Transverse colon (tissue), 4 donors: ENCODE data around the gene ANXA10. TPM values are rescaled to one million over a fixed set of nuclear protein-coding genes. Genes with fewer than 3 reads are reported as not detected.

Experiments used
- DNase-seq: peaks from one replicate; pipeline ENCODE4 v3.0.0-alpha.2; 2019
- H3K27ac ChIP-seq, 4 donors: fragments of 200-600 bp; sonication (generic); 2 replicates each; pipeline ENCODE4 v1.5.1; 2016 to 2018; ENCODE audit warnings: inconsistent platforms in 4 of 4
- H3K27me3 ChIP-seq: fragments of 200-600 bp; sonication (generic); 2 replicates; pipeline ENCODE4 v1.5.1; 2017; ENCODE audit warnings: inconsistent platforms
- H3K36me3 ChIP-seq, 4 donors: fragments of 200-600 bp; sonication (generic); 2 replicates each; pipeline ENCODE4 v1.5.1; 2017 to 2019; ENCODE audit warnings: inconsistent platforms in 4 of 4
- H3K4me1 ChIP-seq, 4 donors: fragments of 200-600 bp; sonication (generic); 2 replicates each; pipeline ENCODE4 v1.5.1; 2017 to 2020; ENCODE audit warnings: inconsistent platforms in 4 of 4
- H3K4me3 ChIP-seq, 4 donors: fragments of 200-600 bp; sonication (generic); 1 replicate in 1 of 4; 2 replicates in 3 of 4; pipeline versions ENCODE4 v1.5.1 to v1.6.1; 2017 to 2019; ENCODE audit warnings: inconsistent platforms in 4 of 4
- H3K9me3 ChIP-seq, 2 donors: fragments of 200-600 bp; sonication (generic); 2 replicates each; pipeline ENCODE4 v1.5.1; 2017 to 2019; ENCODE audit warnings: inconsistent platforms in 2 of 2
- EP300 ChIP-seq: sonication (generic); formaldehyde crosslinking; IDR thresholded peaks from one replicate; pipeline ENCODE4 v1.6.1; 2017; ENCODE audit warnings: antibody characterized with exemption, low read depth
- POLR2A ChIP-seq: fragments of 450-650 bp; IDR thresholded peaks from one replicate; pipeline ENCODE4 v1.6.1; 2016; ENCODE audit warnings: antibody characterized with exemption, mild to moderate bottlenecking, moderate library complexity
- POLR2AphosphoS5 ChIP-seq, 3 donors: sonication (generic); formaldehyde crosslinking; IDR thresholded peaks; one replicate each; pipeline ENCODE4 v1.6.1; 2016; ENCODE audit warnings: antibody characterized with exemption in 3 of 3
- WGBS, 2 donors: methylation state at CpG; one replicate each; pipeline ENCODE4 v1.1.5; 2018; ENCODE audit warnings: low coverage in 1 of 2; 5-methylcytosine and 5-hydroxymethylcytosine counted together
- in situ Hi-C, 4 donors: fragments of 200-750 bp; cut with MboI; loops; one replicate each; pipeline versions ENCODE4 v1.15.0 to v1.15.1; 2017; ENCODE audit warnings: low sequenced_read_pairs in 3 of 4, low pct_ligation_motif_present in 1 of 4, low pct_unique_long_range_greater_than_20kb in 1 of 4
- intact Hi-C: fragments of 100-400 bp; cut with DNase I; formaldehyde crosslinking; loops from one replicate; pipeline ENCODE4 v1.15.1; 2023; ENCODE audit warnings: low total_unique reads
- total RNA-seq, 4 donors: library from RNA; depleted of rRNA; stranded (reverse); fragments of >200 nt; gene quantifications; one replicate each; pipeline ENCODE4 v1.1.0, GENCODE V29; 2016
- TF ChIP-seq, protein P1 (sequence below), 5 experiments: fragments of 200-600 bp in 3 of 5; fragments of 450-650 bp in 2 of 5; sonication (generic) in 3 of 5; IDR thresholded peaks; 1 replicate in 2 of 5; 2 replicates in 3 of 5; pipeline ENCODE4 v1.5.1; 2016 to 2017; ENCODE audit warnings: antibody characterized with exemption in 5 of 5, inconsistent platforms in 3 of 5, mild to moderate bottlenecking in 2 of 5, moderate library complexity in 1 of 5

Gene ANXA10
- total RNA-seq, 4 donors from 2014 or later, result 0.82 TPM; not detected in 3

GRCh38 chr4:168095776-168096406, 3.6 kb downstream of the ANXA10 start:
- in situ Hi-C loops, result no loop called here
- intact Hi-C loops, result no loop called here
- Histone ChIP-seq H3K4me1 (no peaks in the 10 kb centered on the region), H3K4me3 (no peak overlapping the region), H3K9me3 (no peaks in the 10 kb centered on the region), H3K36me3 (no peaks in the 10 kb centered on the region), H3K27me3 (no peaks in the 10 kb centered on the region), H3K27ac (no peak overlapping the region)
- 73 to 100% methylated on average over 1 to 2 of the region's 2 CpGs for WGBS, 2 donors
- no peak for DNase-seq
- TF ChIP-seq POLR2AphosphoS5 (IDR thresholded peaks at IDR 0.05) (no peak), EP300 (no peak), POLR2A (no peak)
- TF ChIP-seq, protein P1, sequence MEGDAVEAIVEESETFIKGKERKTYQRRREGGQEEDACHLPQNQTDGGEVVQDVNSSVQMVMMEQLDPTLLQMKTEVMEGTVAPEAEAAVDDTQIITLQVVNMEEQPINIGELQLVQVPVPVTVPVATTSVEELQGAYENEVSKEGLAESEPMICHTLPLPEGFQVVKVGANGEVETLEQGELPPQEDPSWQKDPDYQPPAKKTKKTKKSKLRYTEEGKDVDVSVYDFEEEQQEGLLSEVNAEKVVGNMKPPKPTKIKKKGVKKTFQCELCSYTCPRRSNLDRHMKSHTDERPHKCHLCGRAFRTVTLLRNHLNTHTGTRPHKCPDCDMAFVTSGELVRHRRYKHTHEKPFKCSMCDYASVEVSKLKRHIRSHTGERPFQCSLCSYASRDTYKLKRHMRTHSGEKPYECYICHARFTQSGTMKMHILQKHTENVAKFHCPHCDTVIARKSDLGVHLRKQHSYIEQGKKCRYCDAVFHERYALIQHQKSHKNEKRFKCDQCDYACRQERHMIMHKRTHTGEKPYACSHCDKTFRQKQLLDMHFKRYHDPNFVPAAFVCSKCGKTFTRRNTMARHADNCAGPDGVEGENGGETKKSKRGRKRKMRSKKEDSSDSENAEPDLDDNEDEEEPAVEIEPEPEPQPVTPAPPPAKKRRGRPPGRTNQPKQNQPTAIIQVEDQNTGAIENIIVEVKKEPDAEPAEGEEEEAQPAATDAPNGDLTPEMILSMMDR (IDR thresholded peaks at IDR 0.05), result no peak

DNA sequence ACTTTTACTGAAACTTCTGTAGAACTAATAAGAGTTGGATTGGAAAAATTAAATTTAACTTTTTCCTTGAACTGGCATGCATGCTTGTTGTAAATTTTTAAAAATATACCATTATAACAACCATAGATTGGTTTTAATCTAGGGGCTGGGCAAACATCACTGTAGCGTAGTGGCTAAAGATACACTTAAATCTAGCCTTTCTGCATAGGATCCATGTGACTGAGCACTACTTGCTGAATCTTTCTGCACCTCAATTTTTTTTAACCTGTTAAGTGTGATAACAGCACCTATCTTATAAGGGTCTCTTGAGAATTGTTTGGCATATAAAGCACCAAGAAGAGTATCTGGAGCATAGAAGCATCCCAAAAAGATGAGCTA, 4.1 kb downstream of the ANXA10 start:
- no peak overlapping the region for H3K27ac ChIP-seq
- H3K4me3 ChIP-seq, result no peak overlapping the region
- no peaks in the 10 kb centered on the region for H3K27me3 ChIP-seq
- intact Hi-C loops, result no loop called here
- no peaks in the 10 kb centered on the region for H3K4me1 ChIP-seq
- no peaks in the 10 kb centered on the region for H3K36me3 ChIP-seq
- no peaks in the 10 kb centered on the region for H3K9me3 ChIP-seq
- TF ChIP-seq EP300 (no peak), POLR2AphosphoS5 (IDR thresholded peaks at IDR 0.05) (no peak), POLR2A (no peak)
- TF ChIP-seq, protein P1 (IDR thresholded peaks at IDR 0.05), result no peak
- in situ Hi-C loops, result no loop called here
- no peak for DNase-seq
- WGBS, 2 donors, result 81 to 89% methylated on average over 1 of the region's 1 CpG

DNA sequence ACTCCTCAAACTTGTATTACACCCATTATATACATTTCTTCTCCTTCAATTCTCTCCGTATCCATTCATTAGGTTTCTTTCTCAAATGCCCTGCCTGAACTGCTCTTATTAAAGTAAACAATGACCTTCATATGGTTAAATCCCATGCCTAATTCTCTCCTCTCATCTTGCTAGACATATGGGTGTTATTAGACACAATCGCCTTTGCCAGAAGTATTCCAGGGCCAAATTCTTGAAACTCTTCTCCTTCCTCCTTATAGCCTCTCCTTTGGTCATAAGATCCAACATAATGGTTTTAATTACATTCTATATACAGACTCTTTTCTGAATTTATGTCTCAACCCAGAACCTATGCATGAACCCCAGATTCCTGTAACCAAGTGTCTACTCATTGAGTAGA, 4.8 kb downstream of the ANXA10 start:
- Histone ChIP-seq H3K27me3 (no peaks in the 10 kb centered on the region), H3K4me1 (no peaks in the 10 kb centered on the region), H3K27ac (no peak overlapping the region), H3K4me3 (no peak overlapping the region), H3K9me3 (no peaks in the 10 kb centered on the region), H3K36me3 (no peaks in the 10 kb centered on the region)
- TF ChIP-seq, protein P1 (IDR thresholded peaks at IDR 0.05), result no peak
- TF ChIP-seq POLR2A, result no peak
- no peak for TF ChIP-seq POLR2AphosphoS5 (IDR thresholded peaks at IDR 0.05)
- no peak for TF ChIP-seq EP300
- intact Hi-C loops, result no loop called here
- in situ Hi-C loops, result no loop called here
- 63 to 82% methylated on average over 1 to 2 of the region's 2 CpGs for WGBS, 2 donors
- no peak for DNase-seq

DNA sequence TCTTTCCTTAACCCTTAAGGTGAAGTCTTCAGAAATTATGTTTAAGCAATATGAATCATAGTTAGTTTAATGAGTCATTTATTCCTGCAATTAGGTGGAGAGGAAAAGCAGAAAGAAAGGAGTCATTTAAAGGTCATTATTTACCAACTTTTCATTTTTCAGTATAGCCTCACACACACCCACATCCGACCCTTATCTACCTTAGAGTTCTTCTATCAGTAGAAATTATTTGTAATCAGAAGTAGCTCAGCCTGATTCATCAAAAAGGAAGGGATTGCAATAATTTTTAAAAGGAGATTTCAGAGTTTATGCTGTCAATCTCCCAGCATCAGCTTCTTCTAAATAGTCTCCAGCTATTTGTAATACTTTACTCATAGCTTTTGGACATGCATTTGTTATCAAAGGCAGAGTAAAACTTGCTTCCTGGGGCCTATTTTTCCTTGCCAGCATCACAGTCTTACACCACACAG, 5.9 kb downstream of the ANXA10 start:
- Histone ChIP-seq H3K27ac (no peak overlapping the region), H3K4me1 (no peaks in the 10 kb centered on the region), H3K4me3 (no peak overlapping the region), H3K9me3 (no peaks in the 10 kb centered on the region), H3K36me3 (no peaks in the 10 kb centered on the region), H3K27me3 (no peaks in the 10 kb centered on the region)
- TF ChIP-seq POLR2A (no peak), EP300 (no peak), POLR2AphosphoS5 (IDR thresholded peaks at IDR 0.05) (no peak)
- TF ChIP-seq, protein P1 (IDR thresholded peaks at IDR 0.05), result no peak
- WGBS, 2 donors, result 40 to 50% methylated on average over 1 of the region's 1 CpG
- intact Hi-C loops, result no loop called here
- DNase-seq, result no peak
- in situ Hi-C loops, result no loop called here
